Stimulated activated CD4-positive, alpha-beta T cell treated with anti-CD3 and anti-CD28 coated beads, Interleukin-1b, Interleukin-23, amount 100 ng/mL, for 4 hours (primary cell): ENCODE measurements around the gene LALBA.
"Not testable (repeated sequence)": the region's sequence is repeated elsewhere in the genome, so short reads cannot be mapped to it uniquely, and the experiment has no call there.

Experiments used
- DNase-seq, 2 donors: peaks; one replicate each; pipeline ENCODE4 v3.0.0-alpha.2; 2020; ENCODE audit warnings: low read depth in 2 of 2

Gene LALBA

GRCh38 chr12:48569946-48570345 is at the start of gene LALBA:
TSS of gene LALBA (minus strand) at chr12:48570046. CDS start at chr12:48570020, 26 bp downstream.
- no peak for DNase-seq

GRCh38 chr12:48618541-48618940 is 48.7 kb upstream of the LALBA start:
- DNase-seq = peak; percentile 37 to 69

DNA sequence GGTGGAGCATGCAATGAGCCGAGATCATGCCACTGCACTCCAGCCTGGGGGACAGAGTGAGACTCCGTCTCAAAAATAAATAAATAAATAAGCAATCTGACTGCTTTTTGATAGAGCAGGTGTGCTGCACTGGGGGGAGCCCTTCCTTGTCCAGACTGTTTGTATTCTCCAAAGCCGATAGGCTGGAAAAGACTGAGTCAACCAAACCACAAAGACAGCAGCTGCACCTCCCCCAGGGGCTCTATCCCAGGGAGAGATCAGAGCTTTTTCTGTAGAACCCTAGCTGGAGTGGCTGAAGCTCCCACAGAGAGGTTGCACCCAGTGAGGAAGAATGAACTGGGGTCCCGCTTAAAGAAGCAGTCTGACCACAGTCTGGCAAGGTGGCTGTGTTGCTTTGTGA is 45.8 kb upstream of the LALBA start:
- DNase-seq = no peak

DNA sequence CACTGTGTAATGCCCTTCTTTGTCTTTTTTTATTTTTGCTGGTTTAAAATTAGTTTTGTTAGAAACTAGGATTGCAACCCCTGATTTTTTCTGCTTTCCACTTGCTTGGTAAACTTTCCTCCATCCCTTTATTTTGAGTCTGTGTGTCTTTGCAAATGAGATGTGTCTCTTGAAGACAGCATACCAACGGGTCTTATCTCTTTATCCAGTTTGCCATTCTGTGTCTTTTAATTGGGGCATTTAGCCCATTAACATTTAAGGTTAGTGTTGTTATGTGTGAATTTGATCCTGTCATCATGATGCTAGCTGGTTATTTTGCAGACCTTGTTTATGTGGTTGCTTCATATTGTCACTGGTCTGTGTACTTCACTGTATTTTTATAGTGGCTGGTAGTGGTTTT is 43.5 kb upstream of the LALBA start:
- DNase-seq = no peak

GRCh38 chr12:48602192-48602989 is 32.5 kb upstream of the LALBA start:
- DNase-seq = no peak

- DNase-seq = no peak
These were observed 31.3 kb upstream of the LALBA start for GRCh38 chr12:48601013-48601756.

GRCh38 chr12:48600552-48600951 is 30.7 kb upstream of the LALBA start:
- no peak for DNase-seq

DNA sequence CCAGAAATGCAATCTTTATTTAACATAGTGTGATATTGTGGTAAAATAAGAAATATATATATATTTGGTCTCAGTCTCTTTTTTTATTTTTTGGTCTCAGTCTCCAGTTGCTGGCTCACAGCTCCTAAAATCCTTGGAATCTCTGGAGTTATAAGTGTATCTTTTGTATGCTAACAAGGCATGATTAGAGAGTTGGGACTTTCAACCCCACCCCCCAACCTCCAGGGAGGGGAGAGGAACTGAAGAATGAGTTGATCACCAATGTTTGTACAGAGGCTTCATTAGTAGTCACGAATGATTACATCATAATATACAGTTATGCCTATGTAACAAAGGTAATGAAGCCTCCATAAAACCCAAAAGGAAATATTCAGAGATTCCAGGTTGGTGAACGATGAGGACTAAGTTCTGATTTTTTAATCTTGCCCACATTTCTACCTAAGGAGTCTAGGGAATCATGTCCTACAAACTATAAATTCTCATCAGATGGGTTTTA is 22.8 kb upstream of the LALBA start:
- DNase-seq = no peak

DNA sequence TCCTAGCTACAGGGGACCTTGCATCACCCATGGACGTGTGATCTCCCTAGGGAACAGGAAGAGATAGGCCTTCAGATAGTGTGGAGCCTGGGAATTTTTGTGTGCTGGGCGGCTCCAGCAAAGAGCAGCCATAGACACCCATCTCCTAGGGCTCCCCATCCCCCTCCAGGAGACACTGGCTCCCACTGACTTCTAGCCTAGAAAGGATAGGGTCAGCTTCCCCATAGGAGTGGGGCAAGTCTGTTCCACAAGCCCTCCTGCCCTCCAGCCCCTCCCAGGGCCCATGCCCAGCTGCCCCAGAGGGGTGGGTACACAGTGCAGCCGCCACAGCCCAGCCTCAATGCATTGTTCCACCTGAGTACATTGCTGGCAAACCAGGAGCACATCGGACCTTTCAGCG is 16.5 kb upstream of the LALBA start:
- no peak for DNase-seq

DNA sequence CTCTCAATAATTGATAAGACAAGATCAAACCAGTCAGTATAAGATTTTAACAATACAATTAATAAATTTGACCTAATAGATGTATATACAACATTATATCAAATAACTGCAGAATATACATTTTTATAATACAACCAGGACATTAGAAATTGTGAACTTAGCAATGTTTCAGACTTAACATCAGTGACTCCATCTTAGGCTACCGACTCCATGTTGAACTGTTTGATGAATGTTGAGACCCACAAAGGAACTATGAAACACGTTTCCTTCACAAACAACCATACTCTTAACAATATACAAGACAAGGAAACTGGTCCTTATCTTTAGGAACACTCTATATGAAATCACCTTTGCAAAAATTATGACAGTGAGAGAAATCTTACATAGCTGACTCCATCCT is 13.9 kb upstream of the LALBA start:
- no peak for DNase-seq

- DNase-seq = no peak
These were observed 11.0 kb upstream of the LALBA start for GRCh38 chr12:48580831-48581230.

- no peak for DNase-seq
These were observed 2.5 kb upstream of the LALBA start for GRCh38 chr12:48572326-48572725.

GRCh38 chr12:48567731-48568130 is 2.1 kb downstream of the LALBA start:
- DNase-seq = no peak

GRCh38 chr12:48557919-48558318 is 11.9 kb downstream of the LALBA start:
- DNase-seq = no peak

DNA sequence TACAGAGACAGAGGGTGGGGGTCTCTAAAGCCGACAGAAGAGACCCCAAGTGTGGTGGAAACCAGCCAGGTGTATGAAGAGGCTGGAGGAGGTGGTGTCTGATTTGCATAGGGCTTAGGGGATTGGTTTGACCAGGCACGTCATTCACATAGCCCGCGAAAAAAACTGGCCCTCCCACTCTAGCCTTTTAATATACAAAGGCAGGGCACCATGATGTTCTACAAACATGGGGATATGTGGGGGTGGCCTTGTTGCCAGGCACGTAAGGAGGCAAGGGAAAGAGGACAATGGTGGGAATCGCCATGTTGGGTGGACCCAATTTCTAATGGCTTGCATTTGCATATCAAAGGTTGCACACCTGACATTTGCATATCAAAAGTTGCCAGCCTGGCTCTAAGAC is 13.2 kb downstream of the LALBA start:
- DNase-seq = no peak

GRCh38 chr12:48553666-48554343 is 16.0 kb downstream of the LALBA start:
- DNase-seq = not testable (repeated sequence)

DNA sequence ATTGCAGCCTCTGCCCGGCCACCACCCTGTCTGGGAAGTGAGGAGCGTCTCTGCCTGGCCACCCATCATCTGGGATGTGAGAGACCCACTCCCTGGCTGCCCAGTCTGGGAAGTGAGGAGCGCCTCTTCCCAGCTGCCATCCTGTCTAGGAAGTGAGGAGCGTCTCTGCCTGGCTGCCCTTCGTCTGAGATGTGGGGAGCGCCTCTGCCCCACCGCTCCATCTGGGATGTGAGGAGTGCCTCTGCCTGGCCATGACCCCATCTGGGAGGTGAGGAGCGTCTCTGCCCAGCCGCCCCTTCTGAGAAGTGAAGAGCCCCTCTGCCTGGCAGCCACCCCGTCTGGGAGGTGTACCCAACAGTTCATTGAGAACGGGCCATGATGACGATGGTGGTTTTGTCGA is 18.2 kb downstream of the LALBA start:
- not testable (repeated sequence) for DNase-seq

- DNase-seq = not testable (repeated sequence)
These were observed 22.8 kb downstream of the LALBA start for GRCh38 chr12:48547012-48547411.

- no peak for DNase-seq
These were observed 23.9 kb downstream of the LALBA start for GRCh38 chr12:48545833-48546469.

GRCh38 chr12:48542300-48542928 is 27.4 kb downstream of the LALBA start:
- DNase-seq = peak; percentile 12 to 32

DNA sequence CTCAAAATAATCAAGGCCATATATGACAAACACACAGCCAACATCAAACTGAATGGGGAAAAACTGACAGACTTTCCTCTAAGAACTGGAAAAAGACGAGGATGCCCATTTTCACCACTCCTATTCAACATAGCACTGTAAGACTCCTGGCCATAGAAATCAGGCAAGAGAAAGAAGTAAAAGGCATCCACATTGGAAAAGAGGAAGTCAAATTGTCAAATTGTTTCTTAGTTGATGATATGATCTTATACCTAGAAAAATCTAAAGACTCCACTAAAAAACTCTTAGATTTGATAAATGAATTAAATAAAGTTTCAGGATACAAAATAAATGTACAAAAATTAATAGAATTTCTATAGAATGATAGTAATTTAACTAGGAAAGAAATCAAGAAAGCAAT is 33.2 kb downstream of the LALBA start:
- DNase-seq = no peak
